ENCODE data around the gene ARHGAP18.

The ARHGAP18 gene

GRCh38 chr6:129725341-129725740 is 15.4 kb upstream of the ARHGAP18 start:
- no peak for DNase-seq (ENCODE audit: low spot score)

- DNase-seq (ENCODE audit: low spot score) = no peak
These were observed 9.7 kb upstream of the ARHGAP18 start for GRCh38 chr6:129719692-129720091.

GRCh38 chr6:129717277-129717676 is 7.3 kb upstream of the ARHGAP18 start:
- DNase-seq (ENCODE audit: low spot score) = no peak

- DNase-seq (ENCODE audit: low spot score) = no peak
These were observed 3.9 kb upstream of the ARHGAP18 start for GRCh38 chr6:129713806-129714333.

GRCh38 chr6:129711271-129711631 is 1.3 kb upstream of the ARHGAP18 start:
- no peak for DNase-seq (ENCODE audit: low spot score)

GRCh38 chr6:129710450-129711270 is 683 bp upstream of the ARHGAP18 start:
- no peak for DNase-seq (ENCODE audit: low spot score)

GRCh38 chr6:129709196-129709768 is 695 bp downstream of the ARHGAP18 start:
- DNase-seq (ENCODE audit: low spot score) = peak; percentile 54

- no peak for DNase-seq (ENCODE audit: low spot score)
These were observed 1.3 kb downstream of the ARHGAP18 start for GRCh38 chr6:129708496-129709195.

- DNase-seq (ENCODE audit: low spot score) = no peak
These were observed 2.0 kb downstream of the ARHGAP18 start for GRCh38 chr6:129707882-129708495.

- no peak for DNase-seq (ENCODE audit: low spot score)
These were observed 2.9 kb downstream of the ARHGAP18 start for GRCh38 chr6:129707028-129707427.

- no peak for DNase-seq (ENCODE audit: low spot score)
These were observed 4.8 kb downstream of the ARHGAP18 start for GRCh38 chr6:129705212-129705611.

- DNase-seq (ENCODE audit: low spot score) = no peak
These were observed 5.3 kb downstream of the ARHGAP18 start for GRCh38 chr6:129704708-129705107.

- DNase-seq (ENCODE audit: low spot score) = no peak
These were observed 8.1 kb downstream of the ARHGAP18 start for GRCh38 chr6:129701721-129702455.

- no peak for DNase-seq (ENCODE audit: low spot score)
These were observed 9.3 kb downstream of the ARHGAP18 start for GRCh38 chr6:129700666-129701065.

- DNase-seq (ENCODE audit: low spot score) = no peak
These were observed 10.3 kb downstream of the ARHGAP18 start for GRCh38 chr6:129699659-129700058.

- DNase-seq (ENCODE audit: low spot score) = no peak
These were observed 11.5 kb downstream of the ARHGAP18 start for GRCh38 chr6:129698430-129698829.

GRCh38 chr6:129697788-129698187 is 12.2 kb downstream of the ARHGAP18 start:
- no peak for DNase-seq (ENCODE audit: low spot score)

- DNase-seq (ENCODE audit: low spot score) = no peak
These were observed 13.1 kb downstream of the ARHGAP18 start for GRCh38 chr6:129696843-129697242.

- DNase-seq (ENCODE audit: low spot score) = no peak
These were observed 14.0 kb downstream of the ARHGAP18 start for GRCh38 chr6:129696028-129696418.

GRCh38 chr6:129695373-129696027 is 14.5 kb downstream of the ARHGAP18 start:
- DNase-seq (ENCODE audit: low spot score) = no peak

GRCh38 chr6:129694036-129694435 is 15.9 kb downstream of the ARHGAP18 start:
- DNase-seq (ENCODE audit: low spot score) = no peak

Data from Ammon's horn (tissue), 1 donor.